ENCODE data around the gene CHD2.
"Not testable (repeated sequence)": the region's sequence is repeated elsewhere in the genome, so short reads cannot be mapped to it uniquely, and the experiment has no call there.

The CHD2 gene

DNA sequence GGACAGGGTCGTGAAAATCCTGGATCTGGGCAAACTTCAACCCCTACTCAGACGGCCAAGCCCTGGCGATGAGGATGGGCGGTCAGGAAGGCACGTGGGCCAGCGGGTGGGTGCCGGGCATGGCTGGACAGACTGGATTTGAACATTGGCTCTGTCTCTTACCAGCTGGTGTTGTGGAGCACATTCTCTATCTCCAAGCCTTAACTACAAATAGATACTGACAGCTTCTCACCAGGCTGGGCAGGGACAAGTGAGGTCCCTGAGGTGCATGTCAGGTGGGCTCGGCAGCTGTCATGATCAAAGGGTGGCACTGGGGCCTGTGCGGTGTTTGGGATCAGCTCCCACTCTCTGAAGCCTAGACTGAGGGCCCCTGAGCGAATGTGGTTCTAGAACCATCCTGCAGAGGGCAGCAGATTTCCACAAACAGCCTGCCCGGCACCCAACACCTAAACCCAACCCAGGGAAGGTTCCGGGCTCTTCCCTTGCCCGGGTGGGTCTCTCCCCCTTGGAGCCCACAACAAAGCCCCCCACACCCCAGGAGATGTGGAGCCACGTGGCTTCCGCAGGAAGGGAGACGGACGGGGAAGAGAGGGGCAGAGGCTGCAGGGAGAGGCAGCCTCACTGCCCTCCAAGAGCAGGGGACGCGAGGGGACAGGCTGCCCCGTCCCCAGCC, 130.4 kb downstream of the CHD2 start:
- DNase-seq = peak; percentile 69
- H3K4me3 ChIP-seq (ENCODE audit: low read depth, low read length) = no peak overlapping the region
- TF ChIP-seq, protein P1, sequence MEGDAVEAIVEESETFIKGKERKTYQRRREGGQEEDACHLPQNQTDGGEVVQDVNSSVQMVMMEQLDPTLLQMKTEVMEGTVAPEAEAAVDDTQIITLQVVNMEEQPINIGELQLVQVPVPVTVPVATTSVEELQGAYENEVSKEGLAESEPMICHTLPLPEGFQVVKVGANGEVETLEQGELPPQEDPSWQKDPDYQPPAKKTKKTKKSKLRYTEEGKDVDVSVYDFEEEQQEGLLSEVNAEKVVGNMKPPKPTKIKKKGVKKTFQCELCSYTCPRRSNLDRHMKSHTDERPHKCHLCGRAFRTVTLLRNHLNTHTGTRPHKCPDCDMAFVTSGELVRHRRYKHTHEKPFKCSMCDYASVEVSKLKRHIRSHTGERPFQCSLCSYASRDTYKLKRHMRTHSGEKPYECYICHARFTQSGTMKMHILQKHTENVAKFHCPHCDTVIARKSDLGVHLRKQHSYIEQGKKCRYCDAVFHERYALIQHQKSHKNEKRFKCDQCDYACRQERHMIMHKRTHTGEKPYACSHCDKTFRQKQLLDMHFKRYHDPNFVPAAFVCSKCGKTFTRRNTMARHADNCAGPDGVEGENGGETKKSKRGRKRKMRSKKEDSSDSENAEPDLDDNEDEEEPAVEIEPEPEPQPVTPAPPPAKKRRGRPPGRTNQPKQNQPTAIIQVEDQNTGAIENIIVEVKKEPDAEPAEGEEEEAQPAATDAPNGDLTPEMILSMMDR (IDR thresholded peaks at IDR 0.05; ENCODE audit: low read depth, low read length) = peak; percentile 91
- peaks cover 17% of the 10 kb centered on the region for H3K4me1 ChIP-seq
- peaks cover 17% of the 10 kb centered on the region for H3K36me3 ChIP-seq
- H3K9me3 ChIP-seq = no peaks in the 10 kb centered on the region
- no peaks in the 10 kb centered on the region for H3K27me3 ChIP-seq

DNA sequence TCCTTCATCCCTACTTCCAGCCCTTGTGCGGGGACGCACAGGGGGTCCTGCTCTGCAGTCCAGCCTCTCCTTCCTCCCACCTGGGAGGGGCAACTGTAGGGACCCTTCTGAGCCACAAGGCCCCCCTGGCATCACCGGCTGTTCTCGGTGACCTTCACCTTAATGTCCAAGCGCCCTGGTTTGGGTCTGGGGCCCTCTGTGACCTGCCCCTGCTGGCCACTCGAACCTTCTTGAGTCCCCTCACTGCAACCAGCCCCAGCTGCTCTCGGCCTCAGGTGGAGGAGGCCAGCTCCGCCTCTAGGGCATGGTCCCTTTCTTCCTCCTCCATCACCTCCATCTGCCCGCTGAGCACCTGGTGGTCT, 131.0 kb downstream of the CHD2 start:
- Histone ChIP-seq H3K9me3 (no peaks in the 10 kb centered on the region), H3K4me3 (ENCODE audit: low read depth, low read length) (no peak overlapping the region), H3K27me3 (no peaks in the 10 kb centered on the region), H3K36me3 (peaks cover 12% of the 10 kb centered on the region), H3K4me1 (peaks cover 17% of the 10 kb centered on the region)
- no peak for DNase-seq
- TF ChIP-seq, protein P1 (IDR thresholded peaks at IDR 0.05; ENCODE audit: low read depth, low read length) = no peak

DNA sequence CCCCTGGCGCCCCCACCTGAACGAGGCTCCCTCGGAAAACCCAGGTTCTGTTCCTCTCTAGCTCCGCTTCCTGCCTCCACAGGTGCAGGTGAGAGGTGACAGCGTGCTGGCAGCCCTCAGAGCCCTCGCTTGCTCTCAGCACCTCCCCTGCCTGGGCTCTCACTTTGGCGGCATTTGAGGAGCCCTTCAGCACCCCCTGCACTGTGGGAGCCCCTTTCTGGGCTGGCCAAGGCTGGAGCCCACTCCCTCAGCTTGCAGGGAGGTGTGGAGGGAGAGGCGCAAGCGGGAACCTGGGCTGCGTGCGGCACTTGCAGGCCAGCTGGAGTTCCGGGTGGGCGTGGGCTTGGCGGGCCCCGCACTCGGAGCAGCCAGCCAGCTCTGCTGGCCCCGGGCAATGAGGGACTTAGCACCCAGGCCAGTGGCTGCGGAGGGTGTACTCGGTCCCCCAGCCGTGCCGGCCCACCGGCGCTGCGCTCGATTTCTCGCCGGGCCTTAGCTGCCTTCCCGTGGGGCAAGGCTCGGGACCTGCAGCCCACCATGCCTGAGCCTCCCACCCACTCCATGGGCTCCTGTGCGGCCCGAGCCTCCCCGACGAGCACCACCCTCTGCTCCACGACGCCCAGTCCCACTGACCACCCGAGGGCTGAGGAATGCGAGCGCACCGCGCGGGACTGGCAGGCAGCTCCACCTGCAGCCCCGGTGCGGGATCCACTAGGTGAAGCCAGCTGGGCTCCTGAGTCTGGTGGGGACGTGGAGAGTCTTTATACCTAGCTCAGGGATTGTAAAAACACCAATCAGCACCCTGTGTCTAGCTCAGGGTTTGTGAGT, 131.6 kb downstream of the CHD2 start:
- not testable (repeated sequence) for H3K9me3 ChIP-seq; H3K36me3 ChIP-seq; H3K4me3 ChIP-seq (ENCODE audit: low read depth, low read length); H3K27me3 ChIP-seq; DNase-seq
- H3K4me1 ChIP-seq = peaks cover 17% of the 10 kb centered on the region

DNA sequence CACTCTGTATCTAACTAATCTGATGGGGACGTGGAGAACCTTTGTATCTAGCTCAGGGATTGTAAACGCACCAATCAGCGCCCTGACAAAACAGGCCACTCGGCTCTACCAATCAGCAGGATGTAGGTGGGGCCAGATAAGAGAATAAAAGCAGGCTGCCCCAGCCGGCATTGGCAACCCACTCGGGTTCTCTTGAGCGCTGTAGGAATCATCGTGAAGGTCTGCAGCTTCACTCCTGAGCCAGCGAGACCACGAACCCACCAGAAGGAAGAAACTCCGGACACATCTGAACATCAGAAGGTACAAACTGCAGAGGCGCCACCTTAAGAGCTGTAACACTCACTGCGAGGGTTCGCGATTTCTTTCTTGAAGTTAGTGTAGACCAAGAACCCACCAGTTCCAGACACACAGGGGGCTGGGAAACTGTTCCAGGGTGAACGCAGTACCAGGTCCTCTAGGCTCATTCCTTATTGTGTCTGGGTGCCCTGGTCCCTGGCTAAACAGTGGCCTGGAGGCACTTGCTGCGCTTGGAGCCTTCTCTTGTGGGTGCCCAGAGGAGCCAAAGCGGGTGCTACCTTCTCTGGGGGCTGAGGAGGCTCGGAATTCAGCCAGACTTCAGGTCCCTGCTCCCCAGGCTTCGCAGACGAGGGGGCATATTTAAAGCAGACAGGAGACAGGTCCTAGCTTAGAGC, 132.5 kb downstream of the CHD2 start:
- not testable (repeated sequence) for H3K27me3 ChIP-seq; H3K36me3 ChIP-seq; DNase-seq; H3K9me3 ChIP-seq; H3K4me3 ChIP-seq (ENCODE audit: low read depth, low read length)
- H3K4me1 ChIP-seq = peaks cover 17% of the 10 kb centered on the region

DNA sequence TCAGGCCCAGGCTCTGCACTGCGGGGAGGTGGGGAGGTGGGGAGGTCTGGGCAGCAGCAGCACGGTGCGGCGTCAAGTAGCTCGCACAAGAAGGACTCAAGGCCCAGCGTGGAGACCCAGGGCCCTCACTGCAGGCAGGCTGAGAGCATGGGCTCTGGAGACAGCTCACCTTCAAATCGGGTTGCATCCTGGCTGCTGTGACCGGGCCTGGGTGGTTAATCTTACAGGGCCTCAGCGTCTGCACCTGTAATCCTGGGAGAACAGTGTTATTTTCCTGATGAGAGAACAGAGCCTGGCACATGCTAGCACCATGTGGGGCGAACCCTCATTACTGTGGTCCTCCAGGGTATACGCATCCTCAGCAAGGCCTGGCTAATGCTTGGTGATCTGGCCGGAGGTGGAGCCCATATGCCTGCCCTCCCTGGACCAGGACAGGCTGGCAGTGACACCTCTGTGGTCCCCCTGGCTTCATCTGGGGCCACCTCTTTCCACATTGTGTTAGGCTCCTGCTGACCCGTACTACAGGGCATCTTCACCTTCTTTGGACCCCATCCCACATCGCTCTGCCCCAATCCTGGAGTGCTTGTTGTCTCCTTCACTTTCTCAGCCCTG, 133.4 kb downstream of the CHD2 start:
- peaks cover 16% of the 10 kb centered on the region for H3K4me1 ChIP-seq
- H3K27me3 ChIP-seq = no peaks in the 10 kb centered on the region
- TF ChIP-seq, protein P1 (IDR thresholded peaks at IDR 0.05; ENCODE audit: low read depth, low read length) = no peak
- DNase-seq = no peak
- no peaks in the 10 kb centered on the region for H3K9me3 ChIP-seq
- no peak overlapping the region for H3K4me3 ChIP-seq (ENCODE audit: low read depth, low read length)
- no peaks in the 10 kb centered on the region; the same call in 1 of the 2 replicates for H3K36me3 ChIP-seq

DNA sequence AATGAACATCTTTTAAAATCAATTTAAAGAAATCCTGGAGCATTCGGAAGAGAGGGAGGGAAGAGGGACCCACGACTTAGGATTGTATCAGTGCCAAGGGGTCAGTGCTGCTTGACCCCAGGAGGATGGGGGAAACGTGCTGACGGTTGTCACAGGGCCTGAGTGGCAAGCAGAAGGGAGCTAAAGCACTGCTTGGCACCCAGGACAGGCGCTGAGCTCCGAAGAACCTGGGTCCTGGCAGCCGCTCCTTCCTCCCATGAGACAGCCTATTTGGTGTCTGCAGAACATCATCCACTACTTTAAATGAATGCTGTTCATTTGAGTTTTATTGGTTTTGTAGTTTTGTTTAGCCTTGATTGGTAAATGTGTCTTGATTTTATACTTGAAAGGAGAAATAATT, 134.4 kb downstream of the CHD2 start:
- no peaks in the 10 kb centered on the region for H3K9me3 ChIP-seq
- no peak for DNase-seq

More for the DNA sequence above, 134.4 kb downstream of the CHD2 start:
- H3K4me1 ChIP-seq = peaks cover 6% of the 10 kb centered on the region
- H3K4me3 ChIP-seq (ENCODE audit: low read depth, low read length) = no peak overlapping the region
- no peaks in the 10 kb centered on the region for H3K27me3 ChIP-seq
- TF ChIP-seq, protein P1 (IDR thresholded peaks at IDR 0.05; ENCODE audit: low read depth, low read length) = no peak
- H3K36me3 ChIP-seq = no peaks in the 10 kb centered on the region

Measured in BE2C (cell line).